HepG2 (cell line): Measurements from ENCODE around the gene VAC14. TPM values are rescaled to one million over a fixed set of nuclear protein-coding genes. Genes with fewer than 3 reads are reported as not detected.
A peak's percentile ranks its signal among the peaks of the same experiment; 100 is the strongest.

ENCODE experiments used
- ARNT2 ChIP-seq: sonication (generic); formaldehyde crosslinking; IDR thresholded peaks from 2 replicates; pipeline ENCODE4 v1.8.0; 2022; ENCODE audit warnings: mild to moderate bottlenecking, low read depth, missing genetic modification reagents, moderate library complexity
- BRD4 ChIP-seq: sonication (generic); formaldehyde crosslinking; IDR thresholded peaks from 2 replicates; pipeline ENCODE4 v1.4.0; 2020; ENCODE audit warnings: missing genetic modification reagents
- ESRRA ChIP-seq: sonication (generic); formaldehyde crosslinking; IDR thresholded peaks from 2 replicates; pipeline ENCODE4 v1.5.1; 2020; ENCODE audit warnings: mild to moderate bottlenecking, low read depth, missing genetic modification reagents
- FOXP1 ChIP-seq, 2 experiments: fragments of 450-650 bp in 1 of 2; IDR thresholded peaks; 2 replicates each; pipeline ENCODE4 v1.6.1; 2017 to 2018; ENCODE audit warnings: antibody characterized with exemption in 1 of 2
- GABPA ChIP-seq, 2 experiments: IDR thresholded peaks; 2 replicates each; pipeline ENCODE4 v1.6.1; 2011 to 2016; ENCODE audit warnings: low read depth in 2 of 2, low read length in 1 of 2, missing biosample characterization in 1 of 2, missing genetic modification characterization in 1 of 2
- GTF3A ChIP-seq: sonication (generic); formaldehyde crosslinking; conservative IDR thresholded peaks from 2 replicates; pipeline ENCODE4 v1.4.0; 2020; ENCODE audit warnings: mild to moderate bottlenecking, missing genetic modification reagents
- HDAC2 ChIP-seq: sonication (generic); formaldehyde crosslinking; IDR thresholded peaks from 2 replicates; pipeline ENCODE4 v1.4.0; 2020; ENCODE audit warnings: missing genetic modification reagents
- HNRNPH1 ChIP-seq: fragments of 200-400 bp; formaldehyde crosslinking; optimal IDR thresholded peaks from 2 replicates; pipeline ENCODE3; 2017; ENCODE audit warnings: mild to moderate bottlenecking, low read depth, low read length
- HNRNPUL1 ChIP-seq: fragments of 200-400 bp; formaldehyde crosslinking; IDR thresholded peaks from 2 replicates; pipeline ENCODE4 v1.6.1; 2017; ENCODE audit warnings: low read depth, mild to moderate bottlenecking, low read length, moderate library complexity
- JARID2 ChIP-seq: sonication (generic); formaldehyde crosslinking; IDR thresholded peaks from 2 replicates; pipeline ENCODE4 v1.8.1; 2023; ENCODE audit warnings: missing genetic modification reagents, inconsistent platforms; ENCODE audit not compliant: insufficient replicate concordance
- KDM2A ChIP-seq: sonication (generic); formaldehyde crosslinking; IDR thresholded peaks from 2 replicates; pipeline ENCODE4 v1.4.0; 2020; ENCODE audit warnings: low read depth, missing genetic modification reagents, borderline replicate concordance
- MEIS2 ChIP-seq: sonication (generic); formaldehyde crosslinking; IDR thresholded peaks from 2 replicates; pipeline ENCODE4 v1.9.0; 2021; ENCODE audit warnings: mild to moderate bottlenecking, missing genetic modification reagents
- NR2F1 ChIP-seq, 2 experiments: fragments of 450-650 bp in 1 of 2; formaldehyde crosslinking in 1 of 2; IDR thresholded peaks; 2 replicates each; pipeline versions ENCODE4 v1.5.0 to v1.6.1; 2016 to 2020; ENCODE audit warnings: mild to moderate bottlenecking in 1 of 2, missing compliant biosample characterization in 1 of 2, missing genetic modification reagents in 1 of 2, moderate library complexity in 1 of 2
- PAX8 ChIP-seq: sonication (generic); formaldehyde crosslinking; IDR thresholded peaks from 2 replicates; pipeline ENCODE4 v1.8.0; 2022; ENCODE audit warnings: mild to moderate bottlenecking, missing genetic modification reagents, borderline replicate concordance
- POLR2A ChIP-seq, 2 experiments: IDR thresholded peaks; 2 replicates each; pipeline ENCODE4 v1.6.1; 2011; ENCODE audit warnings: low read depth in 2 of 2, low read length in 2 of 2, mild to moderate bottlenecking in 1 of 2, moderate library complexity in 1 of 2; ENCODE audit not compliant: insufficient read depth in 1 of 2
- POLR2G ChIP-seq: fragments of 200-400 bp; formaldehyde crosslinking; IDR thresholded peaks from 2 replicates; pipeline ENCODE4 v1.6.1; 2018; ENCODE audit warnings: mild to moderate bottlenecking, low read depth, low read length, moderate library complexity
- SCMH1 ChIP-seq: sonication (generic); formaldehyde crosslinking; IDR thresholded peaks from 2 replicates; pipeline ENCODE4 v1.9.0; 2021; ENCODE audit warnings: missing genetic modification reagents, mild to moderate bottlenecking, borderline replicate concordance
- SMARCC2 ChIP-seq: fragments of 450-650 bp; IDR thresholded peaks from 2 replicates; pipeline ENCODE4 v1.6.1; 2017; ENCODE audit warnings: antibody characterized with exemption, mild to moderate bottlenecking
- SNRNP70 ChIP-seq: fragments of 200-400 bp; formaldehyde crosslinking; IDR thresholded peaks from 2 replicates; pipeline ENCODE4 v1.6.1; 2017; ENCODE audit warnings: mild to moderate bottlenecking, low read depth, low read length, moderate library complexity
- SPEN ChIP-seq: sonication (generic); formaldehyde crosslinking; IDR thresholded peaks from 2 replicates; pipeline ENCODE4 v1.5.1; 2020; ENCODE audit warnings: low read depth, mild to moderate bottlenecking, missing genetic modification reagents
- YEATS2 ChIP-seq: sonication (generic); formaldehyde crosslinking; IDR thresholded peaks from 2 replicates; pipeline ENCODE4 v1.4.0; 2020; ENCODE audit warnings: missing genetic modification reagents, borderline replicate concordance
- ZBTB20 ChIP-seq: sonication (generic); formaldehyde crosslinking; IDR thresholded peaks from 2 replicates; pipeline ENCODE4 v1.8.1; 2023; ENCODE audit warnings: missing genetic modification reagents, low read depth, mild to moderate bottlenecking, borderline replicate concordance
- ZFP36L1 ChIP-seq: sonication (generic); formaldehyde crosslinking; IDR thresholded peaks from 2 replicates; pipeline ENCODE4 v1.8.0; 2022; ENCODE audit warnings: mild to moderate bottlenecking, missing genetic modification reagents, moderate library complexity
- ZMAT3 ChIP-seq: sonication (generic); formaldehyde crosslinking; conservative IDR thresholded peaks from 2 replicates; pipeline ENCODE4 v1.7.0; 2021; ENCODE audit warnings: missing genetic modification reagents
- ZNF737 ChIP-seq: sonication (generic); formaldehyde crosslinking; IDR thresholded peaks from 2 replicates; pipeline ENCODE4 v1.5.0; 2020; ENCODE audit warnings: missing genetic modification reagents, mild to moderate bottlenecking, borderline replicate concordance
- ZSCAN29 ChIP-seq: sonication (generic); formaldehyde crosslinking; conservative IDR thresholded peaks from 2 replicates; pipeline ENCODE4 v1.4.0; 2020; ENCODE audit warnings: mild to moderate bottlenecking, missing genetic modification reagents
- polyA plus RNA-seq, 8 experiments: library from polyadenylated mRNA; depleted of rRNA in 3 of 8; stranded (reverse) in 7 of 8; unstranded in 1 of 8; fragments of >200 nt; fragmentation: Illumina TruSeq in 4 of 8; extraction: Trizol in 4 of 8; gene quantifications; 2 replicates each; pipeline versions ENCODE4 v1.2.1 to v1.2.3, GENCODE V29; 2011 to 2016; ENCODE audit warnings: low read depth in 4 of 8, missing spikeins in 1 of 8, mixed read lengths in 1 of 8; ENCODE audit not compliant: insufficient read depth in 1 of 8
- total RNA-seq, 5 experiments: library from RNA; depleted of rRNA; stranded (reverse); fragments of >200 nt; fragmentation: Illumina TruSeq; extraction: Trizol; gene quantifications; 2 replicates each; pipeline ENCODE4 v1.2.3, GENCODE V29; 2016; ENCODE audit warnings: low read depth in 1 of 5
- TF ChIP-seq, protein P1 (sequence below): IDR thresholded peaks from 2 replicates; pipeline ENCODE4 v1.6.1; 2016; ENCODE audit warnings: low read depth, control low read depth
- TF ChIP-seq, protein P2 (sequence below): sonication (generic); formaldehyde crosslinking; IDR thresholded peaks from 2 replicates; pipeline ENCODE4 v1.5.0; 2020; ENCODE audit warnings: missing genetic modification reagents
- TF ChIP-seq, protein P3 (sequence below): sonication (generic); formaldehyde crosslinking; IDR thresholded peaks from 2 replicates; pipeline ENCODE4 v1.8.1; 2023; ENCODE audit warnings: mild to moderate bottlenecking, inconsistent platforms, moderate library complexity, missing genetic modification reagents, borderline replicate concordance

Gene VAC14
- total and polyA plus RNA-seq, 2 of the 13 experiments (the other 11 are each of a cell fraction or from before 2014, with no cell fraction given) = 23.5 to 24.6 TPM

DNA sequence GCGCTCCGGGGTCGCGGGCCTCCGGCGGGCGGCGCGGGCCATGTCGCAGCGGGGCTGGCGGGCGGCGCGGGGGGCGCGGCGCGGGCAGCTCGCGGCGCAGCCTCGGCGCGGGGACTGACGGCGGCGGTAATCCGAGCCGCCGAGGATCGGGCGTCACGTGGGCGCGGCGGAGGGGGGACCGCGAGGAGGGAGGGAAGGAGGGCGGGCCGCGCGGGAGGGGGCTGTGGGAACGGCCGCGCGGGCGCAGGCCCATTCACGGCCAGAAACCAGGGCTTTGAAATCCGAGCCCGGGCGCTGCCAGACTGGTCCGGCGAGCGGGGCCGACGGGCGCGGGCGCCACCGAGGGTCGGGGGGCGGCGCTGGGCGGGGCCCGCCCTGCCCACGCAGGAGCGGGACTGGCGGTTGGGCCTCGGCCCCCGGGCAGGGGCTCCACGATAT is 115.0 kb downstream of the VAC14 start, which contains the start of gene MTSS2 (continued):
- TF ChIP-seq GABPA (IDR thresholded peaks at IDR 0.05; ENCODE audit: low read depth, low read length) (no peak), GABPA (CRISPR knock-in tag; IDR thresholded peaks at IDR 0.05; ENCODE audit: low read depth) (no peak), HNRNPH1 (no peak), JARID2 (CRISPR knock-in tag) (no peak), ZNF737 (CRISPR knock-in tag) (no peak), SPEN (CRISPR knock-in tag) (peak; percentile 88), ZSCAN29 (CRISPR knock-in tag) (no peak; the same call in 1 of the 2 replicates), SMARCC2 (no peak), ESRRA (0 out of 2 replicates have a peak, but pooled peaks have one; percentile 50), MEIS2 (CRISPR knock-in tag) (peak; percentile 50), YEATS2 (CRISPR knock-in tag) (no peak), SCMH1 (no peak), SNRNP70 (no peak), HNRNPUL1 (no peak), HDAC2 (CRISPR knock-in tag) (peak; percentile 17; the same call in 1 of the 2 replicates), ZMAT3 (CRISPR knock-in tag) (no peak), KDM2A (CRISPR knock-in tag) (peak; percentile 82; the same call in 1 of the 2 replicates), POLR2A (IDR thresholded peaks at IDR 0.05; ENCODE audit: insufficient read depth in 1 of 2, low read depth in 2 of 2, low read length in 2 of 2) (peak in 1 of 2 experiments; percentile 18; a peak in 1 of 4 replicates), BRD4 (no peak), POLR2G (0 out of 2 replicates have a peak, but pooled peaks have one; percentile 5), ZBTB20 (CRISPR knock-in tag) (no peak), PAX8 (CRISPR knock-in tag) (peak; percentile 72; the same call in 1 of the 2 replicates), GTF3A (CRISPR knock-in tag) (no peak), ZFP36L1 (CRISPR knock-in tag) (no peak), FOXP1 (IDR thresholded peaks at IDR 0.05) (no peak), FOXP1 (CRISPR knock-in tag; IDR thresholded peaks at IDR 0.05) (0 out of 2 replicates have a peak, but pooled peaks have one; percentile 10), ARNT2 (CRISPR knock-in tag) (peak; percentile 71; the same call in 1 of the 2 replicates), NR2F1 (CRISPR knock-in tag; IDR thresholded peaks at IDR 0.05) (no peak)
- TF ChIP-seq, protein P1, sequence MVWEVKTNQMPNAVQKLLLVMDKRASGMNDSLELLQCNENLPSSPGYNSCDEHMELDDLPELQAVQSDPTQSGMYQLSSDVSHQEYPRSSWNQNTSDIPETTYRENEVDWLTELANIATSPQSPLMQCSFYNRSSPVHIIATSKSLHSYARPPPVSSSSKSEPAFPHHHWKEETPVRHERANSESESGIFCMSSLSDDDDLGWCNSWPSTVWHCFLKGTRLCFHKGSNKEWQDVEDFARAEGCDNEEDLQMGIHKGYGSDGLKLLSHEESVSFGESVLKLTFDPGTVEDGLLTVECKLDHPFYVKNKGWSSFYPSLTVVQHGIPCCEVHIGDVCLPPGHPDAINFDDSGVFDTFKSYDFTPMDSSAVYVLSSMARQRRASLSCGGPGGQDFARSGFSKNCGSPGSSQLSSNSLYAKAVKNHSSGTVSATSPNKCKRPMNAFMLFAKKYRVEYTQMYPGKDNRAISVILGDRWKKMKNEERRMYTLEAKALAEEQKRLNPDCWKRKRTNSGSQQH = peak; percentile 74
- TF ChIP-seq, protein P2, sequence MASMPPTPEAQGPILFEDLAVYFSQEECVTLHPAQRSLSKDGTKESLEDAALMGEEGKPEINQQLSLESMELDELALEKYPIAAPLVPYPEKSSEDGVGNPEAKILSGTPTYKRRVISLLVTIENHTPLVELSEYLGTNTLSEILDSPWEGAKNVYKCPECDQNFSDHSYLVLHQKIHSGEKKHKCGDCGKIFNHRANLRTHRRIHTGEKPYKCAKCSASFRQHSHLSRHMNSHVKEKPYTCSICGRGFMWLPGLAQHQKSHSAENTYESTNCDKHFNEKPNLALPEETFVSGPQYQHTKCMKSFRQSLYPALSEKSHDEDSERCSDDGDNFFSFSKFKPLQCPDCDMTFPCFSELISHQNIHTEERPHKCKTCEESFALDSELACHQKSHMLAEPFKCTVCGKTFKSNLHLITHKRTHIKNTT (CRISPR knock-in tag) = no peak
- TF ChIP-seq, protein P3, sequence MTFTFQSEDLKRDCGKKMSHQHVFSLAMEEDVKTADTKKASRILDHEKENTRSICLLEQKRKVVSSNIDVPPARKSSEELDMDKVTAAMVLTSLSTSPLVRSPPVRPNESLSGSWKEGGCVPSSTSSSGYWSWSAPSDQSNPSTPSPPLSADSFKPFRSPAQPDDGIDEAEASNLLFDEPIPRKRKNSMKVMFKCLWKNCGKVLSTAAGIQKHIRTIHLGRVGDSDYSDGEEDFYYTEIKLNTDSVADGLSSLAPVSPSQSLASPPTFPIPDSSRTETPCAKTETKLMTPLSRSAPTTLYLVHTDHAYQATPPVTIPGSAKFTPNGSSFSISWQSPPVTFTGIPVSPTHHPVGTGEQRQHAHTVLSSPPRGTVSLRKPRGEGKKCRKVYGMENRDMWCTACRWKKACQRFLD (CRISPR knock-in tag) = no peak
